PC-9 (cell line): Measurements from ENCODE around the gene GALNT10. TPM values are rescaled to one million over a fixed set of nuclear protein-coding genes. Genes with fewer than 3 reads are reported as not detected.

Source experiments
- BruUV-seq: library from RNA; stranded (reverse); fragments of 400-500 nt; replicated peaks from 2 replicates; lab custom pipeline; 2021; lab: Mats Ljungman, UMichigan
- CTCF ChIA-PET: fragments of 300-600 bp; sonication (Branson Sonifier 250); formaldehyde crosslinking; loops from one replicate; lab custom pipeline; 2022; ENCODE audit warnings: antibody characterized with exemption; lab: Charles Lee
- POLR2A ChIA-PET: fragments of 300-600 bp; sonication (Branson Sonifier 250); formaldehyde crosslinking; loops from one replicate; lab custom pipeline; 2022; ENCODE audit warnings: antibody characterized with exemption; ENCODE audit not compliant: unreplicated experiment; lab: Charles Lee
- DNase-seq, 2 experiments: peaks; one replicate each; pipeline versions ENCODE4 v3.0.0 to v3.0.0-alpha.2; 2015 to 2022; ENCODE audit warnings: mixed read lengths in 1 of 2
- H2AFZ ChIP-seq: fragments of 200-600 bp; sonication (generic); 2 replicates; pipeline ENCODE4 v1.8.1; 2017; ENCODE audit warnings: antibody characterized with exemption
- H3F3A ChIP-seq: fragments of 200-600 bp; sonication (generic); 2 replicates; pipeline ENCODE4 v1.8.1; 2017; ENCODE audit warnings: antibody characterized with exemption, mild to moderate bottlenecking, low read depth; ENCODE audit not compliant: insufficient read depth
- H3K27ac ChIP-seq: fragments of 200-600 bp; sonication (generic); 2 replicates; pipeline ENCODE4 v1.6.1; 2016; ENCODE audit warnings: mixed run types
- H3K27me3 ChIP-seq: fragments of 200-600 bp; sonication (generic); 2 replicates; pipeline ENCODE4 v1.6.1; 2016; ENCODE audit warnings: low read depth, mixed run types; ENCODE audit not compliant: insufficient read depth
- H3K36me3 ChIP-seq: fragments of 200-600 bp; sonication (generic); 2 replicates; pipeline ENCODE4 v1.6.1; 2016; ENCODE audit warnings: low read depth, mixed run types
- H3K4me1 ChIP-seq: fragments of 200-600 bp; sonication (generic); replicated peaks from 2 replicates; pipeline ENCODE4 v1.6.1; 2016; ENCODE audit warnings: mixed run types; ENCODE audit not compliant: insufficient read depth
- H3K4me2 ChIP-seq: fragments of 200-600 bp; sonication (generic); 2 replicates; pipeline ENCODE4 v1.6.1; 2017; ENCODE audit warnings: mixed run types
- H3K4me3 ChIP-seq: fragments of 200-600 bp; sonication (generic); 2 replicates; pipeline ENCODE4 v1.6.1; 2016; ENCODE audit warnings: mixed run types
- H3K79me2 ChIP-seq: fragments of 200-600 bp; sonication (generic); 2 replicates; pipeline ENCODE4 v1.6.1; 2017; ENCODE audit warnings: low read depth, mixed run types
- H3K9me2 ChIP-seq: fragments of 200-600 bp; sonication (generic); 2 replicates; pipeline ENCODE4 v1.8.1; 2017; ENCODE audit warnings: mild to moderate bottlenecking; ENCODE audit not compliant: insufficient read depth
- H3K9me3 ChIP-seq: fragments of 200-600 bp; sonication (generic); 2 replicates; pipeline ENCODE4 v1.8.1; 2016; ENCODE audit warnings: low read depth; ENCODE audit not compliant: insufficient read depth
- H4K20me1 ChIP-seq: fragments of 200-600 bp; sonication (generic); 2 replicates; pipeline ENCODE4 v1.8.1; 2017; ENCODE audit not compliant: insufficient read depth
- EZH2 ChIP-seq: fragments of 200-600 bp; sonication (generic); IDR thresholded peaks from 2 replicates; pipeline ENCODE4 v1.8.0; 2017; ENCODE audit warnings: antibody characterized with exemption, low read depth
- intact Hi-C: fragments of 100-400 bp; cut with micrococcal nuclease; formaldehyde crosslinking; loops from one replicate; pipeline ENCODE4 v1.10.0; 2022; ENCODE audit not compliant: unreplicated experiment
- total RNA-seq: library from RNA; stranded (reverse); gene quantifications from 2 replicates; pipeline ENCODE4 v1.2.3, GENCODE V29; 2021
- TF ChIP-seq, protein P1 (sequence below): fragments of 200-600 bp; sonication (generic); conservative IDR thresholded peaks from 2 replicates; pipeline ENCODE4 v1.6.1; 2017; ENCODE audit warnings: mixed run types, antibody characterized with exemption, mild to moderate bottlenecking, moderate library complexity

GALNT10 gene
- total RNA-seq, 1 experiment from 2014 or later: 101 TPM

- BruUV-seq: no TSS peak
- no peaks in the 10 kb centered on the region for H3K79me2 ChIP-seq
- ChIA-PET POLR2A (no interaction called here), CTCF (no interaction called here)
- H2AFZ ChIP-seq: no peak overlapping the region
- H3K9me2 ChIP-seq: no peaks in the 10 kb centered on the region
- H3F3A ChIP-seq: no peaks in the 10 kb centered on the region
- H3K4me3 ChIP-seq: no peak overlapping the region
- peaks cover 13% of the 10 kb centered on the region; the same call in 1 of the 2 replicates for H3K36me3 ChIP-seq
- H3K9me3 ChIP-seq: no peaks in the 10 kb centered on the region
- intact Hi-C loops: no loop called here
- no peak for TF ChIP-seq EZH2
- TF ChIP-seq, protein P1, sequence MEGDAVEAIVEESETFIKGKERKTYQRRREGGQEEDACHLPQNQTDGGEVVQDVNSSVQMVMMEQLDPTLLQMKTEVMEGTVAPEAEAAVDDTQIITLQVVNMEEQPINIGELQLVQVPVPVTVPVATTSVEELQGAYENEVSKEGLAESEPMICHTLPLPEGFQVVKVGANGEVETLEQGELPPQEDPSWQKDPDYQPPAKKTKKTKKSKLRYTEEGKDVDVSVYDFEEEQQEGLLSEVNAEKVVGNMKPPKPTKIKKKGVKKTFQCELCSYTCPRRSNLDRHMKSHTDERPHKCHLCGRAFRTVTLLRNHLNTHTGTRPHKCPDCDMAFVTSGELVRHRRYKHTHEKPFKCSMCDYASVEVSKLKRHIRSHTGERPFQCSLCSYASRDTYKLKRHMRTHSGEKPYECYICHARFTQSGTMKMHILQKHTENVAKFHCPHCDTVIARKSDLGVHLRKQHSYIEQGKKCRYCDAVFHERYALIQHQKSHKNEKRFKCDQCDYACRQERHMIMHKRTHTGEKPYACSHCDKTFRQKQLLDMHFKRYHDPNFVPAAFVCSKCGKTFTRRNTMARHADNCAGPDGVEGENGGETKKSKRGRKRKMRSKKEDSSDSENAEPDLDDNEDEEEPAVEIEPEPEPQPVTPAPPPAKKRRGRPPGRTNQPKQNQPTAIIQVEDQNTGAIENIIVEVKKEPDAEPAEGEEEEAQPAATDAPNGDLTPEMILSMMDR: no peak
- H3K27me3 ChIP-seq: no peaks in the 10 kb centered on the region
- no peak overlapping the region for H3K27ac ChIP-seq
- no peak overlapping the region for H3K4me2 ChIP-seq
- H3K4me1 ChIP-seq: no peaks in the 10 kb centered on the region
- H4K20me1 ChIP-seq: no peaks in the 10 kb centered on the region
- DNase-seq: no peak
These were observed 222.4 kb downstream of the GALNT10 start for GRCh38 chr5:154412925-154413324.

DNA sequence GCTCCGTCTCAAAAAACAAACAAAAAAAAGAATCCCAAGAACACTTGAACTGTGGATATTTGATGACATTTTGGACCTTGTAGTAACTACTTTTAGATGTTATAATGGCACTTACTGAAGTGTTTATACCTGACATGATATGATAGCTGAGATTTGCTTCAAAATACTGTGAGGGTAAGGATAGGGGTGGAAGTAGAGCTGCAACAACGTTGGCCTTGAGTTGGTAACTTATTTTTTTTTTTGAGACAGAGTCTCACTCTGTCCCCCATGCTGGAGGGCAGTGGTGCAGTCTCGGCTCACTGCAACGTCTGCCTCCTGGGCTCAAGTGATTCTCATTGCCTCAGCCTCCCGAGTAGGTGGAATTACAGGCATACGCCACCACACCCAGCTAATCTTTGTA is 224.6 kb downstream of the GALNT10 start:
- H3K4me2 ChIP-seq: no peak overlapping the region
- no peak for DNase-seq
- no peaks in the 10 kb centered on the region for H3K9me2 ChIP-seq
- peaks cover 7% of the 10 kb centered on the region; the same call in 1 of the 2 replicates for H3K36me3 ChIP-seq
- ChIA-PET CTCF (no interaction called here), POLR2A (no interaction called here)
- H3K79me2 ChIP-seq: no peaks in the 10 kb centered on the region
- no peaks in the 10 kb centered on the region for H3K27me3 ChIP-seq
- intact Hi-C loops: no loop called here
- no peak overlapping the region for H3K27ac ChIP-seq
- peaks cover 3% of the 10 kb centered on the region for H3F3A ChIP-seq
- no peaks in the 10 kb centered on the region for H4K20me1 ChIP-seq
- H3K4me1 ChIP-seq: no peaks in the 10 kb centered on the region
- H3K4me3 ChIP-seq: no peak overlapping the region
- BruUV-seq: no TSS peak
- H2AFZ ChIP-seq: no peak overlapping the region
- no peaks in the 10 kb centered on the region for H3K9me3 ChIP-seq
- TF ChIP-seq, protein P1: no peak
- no peak for TF ChIP-seq EZH2

GRCh38 chr5:154418344-154418820 is 227.8 kb downstream of the GALNT10 start:
- POLR2A ChIA-PET: no interaction called here
- Histone ChIP-seq H3K27me3 (no peaks in the 10 kb centered on the region), H3K4me2 (no peak overlapping the region), H3K4me1 (no peaks in the 10 kb centered on the region), H2AFZ (no peak overlapping the region), H3K79me2 (no peaks in the 10 kb centered on the region), H3K9me2 (no peaks in the 10 kb centered on the region), H3F3A (peaks cover 5% of the 10 kb centered on the region), H3K9me3 (no peaks in the 10 kb centered on the region), H3K27ac (no peak overlapping the region), H4K20me1 (no peaks in the 10 kb centered on the region), H3K4me3 (no peak overlapping the region), H3K36me3 (peaks cover 7% of the 10 kb centered on the region; the same call in 1 of the 2 replicates)
- no peak for DNase-seq
- CTCF ChIA-PET: no interaction called here
- intact Hi-C loops: no loop called here
- TF ChIP-seq EZH2: no peak
- TF ChIP-seq, protein P1: no peak
- BruUV-seq: TSS peak; percentile 11
